ENCODE data around the gene MYPN.
"Not testable (repeated sequence)": the region's sequence is repeated elsewhere in the genome, so short reads cannot be mapped to it uniquely, and the experiment has no call there.

The MYPN gene

GRCh38 chr10:68233046-68233445, 123.8 kb downstream of the MYPN start:
- no peak for DNase-seq

GRCh38 chr10:68235111-68235510, 125.8 kb downstream of the MYPN start:
- no peak for DNase-seq

GRCh38 chr10:68235581-68235980, 126.3 kb downstream of the MYPN start:
- peak; percentile 13 for DNase-seq

- no peak for DNase-seq
Observed at GRCh38 chr10:68237173-68237572, 127.9 kb downstream of the MYPN start.

- DNase-seq: no peak
Observed at GRCh38 chr10:68238371-68238770, 129.1 kb downstream of the MYPN start.

- DNase-seq: no peak
Observed at GRCh38 chr10:68239069-68239468, 129.8 kb downstream of the MYPN start.

GRCh38 chr10:68239596-68240150, 130.4 kb downstream of the MYPN start:
- no peak for DNase-seq

GRCh38 chr10:68242051-68242450, 132.8 kb downstream of the MYPN start:
- DNase-seq: no peak

GRCh38 chr10:68246397-68246796, 137.1 kb downstream of the MYPN start:
- not testable (repeated sequence) for DNase-seq

- DNase-seq: no peak
Observed at GRCh38 chr10:68247931-68248330, 138.6 kb downstream of the MYPN start.

GRCh38 chr10:68249297-68249696, 140.0 kb downstream of the MYPN start:
- no peak for DNase-seq

GRCh38 chr10:68251151-68251550, 141.9 kb downstream of the MYPN start:
- no peak for DNase-seq

- no peak for DNase-seq
Observed at GRCh38 chr10:68251625-68252495, 142.6 kb downstream of the MYPN start.

GRCh38 chr10:68253346-68253745, 144.1 kb downstream of the MYPN start:
- DNase-seq: no peak

GRCh38 chr10:68261132-68261856, 152.0 kb downstream of the MYPN start:
- no peak for DNase-seq

Data from hematopoietic multipotent progenitor cell treated with erythropoietin and hydrocortisone succinate and interleukin-3 and kit ligand, for 6 days (in vitro differentiated cells).